Measurements from ENCODE around the gene MED8.
"Not testable (repeated sequence)": the region's sequence is repeated elsewhere in the genome, so short reads cannot be mapped to it uniquely, and the experiment has no call there.

Gene MED8

DNA sequence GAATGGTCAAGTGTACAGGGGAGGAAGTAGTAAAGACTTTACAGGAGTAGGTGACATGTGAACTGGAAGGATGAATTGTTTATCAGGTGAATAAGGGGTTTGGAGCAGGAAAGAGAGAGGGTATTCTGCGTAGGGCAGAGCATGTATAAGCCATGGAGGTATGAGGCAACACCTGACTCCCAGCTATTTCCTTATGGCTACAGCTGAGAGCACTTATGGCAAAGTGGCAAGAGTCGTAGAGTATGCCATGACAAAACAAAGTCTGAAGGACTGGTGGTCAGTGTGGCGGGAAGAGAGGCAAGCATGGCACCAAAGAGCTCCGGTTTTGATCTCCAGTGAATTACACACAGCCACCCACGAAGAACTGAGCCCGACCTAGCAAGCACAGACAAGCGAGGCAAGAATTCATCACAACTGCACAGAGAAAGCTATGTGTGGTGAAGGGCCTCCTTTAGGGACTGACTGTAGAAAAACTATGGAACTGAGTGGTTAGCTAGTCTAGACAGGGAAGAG lies 12.8 kb downstream of the MED8 start:
- Mint-ChIP-seq H3K4me1 (peaks cover 9% of the 10 kb centered on the region), H3K4me3 (no peak overlapping the region), H3K27me3 (no peaks in the 10 kb centered on the region), H3K27ac (no peak overlapping the region), H3K9me3 (no peaks in the 10 kb centered on the region)
- ATAC-seq (no peak), DNase-seq (no peak)

DNA sequence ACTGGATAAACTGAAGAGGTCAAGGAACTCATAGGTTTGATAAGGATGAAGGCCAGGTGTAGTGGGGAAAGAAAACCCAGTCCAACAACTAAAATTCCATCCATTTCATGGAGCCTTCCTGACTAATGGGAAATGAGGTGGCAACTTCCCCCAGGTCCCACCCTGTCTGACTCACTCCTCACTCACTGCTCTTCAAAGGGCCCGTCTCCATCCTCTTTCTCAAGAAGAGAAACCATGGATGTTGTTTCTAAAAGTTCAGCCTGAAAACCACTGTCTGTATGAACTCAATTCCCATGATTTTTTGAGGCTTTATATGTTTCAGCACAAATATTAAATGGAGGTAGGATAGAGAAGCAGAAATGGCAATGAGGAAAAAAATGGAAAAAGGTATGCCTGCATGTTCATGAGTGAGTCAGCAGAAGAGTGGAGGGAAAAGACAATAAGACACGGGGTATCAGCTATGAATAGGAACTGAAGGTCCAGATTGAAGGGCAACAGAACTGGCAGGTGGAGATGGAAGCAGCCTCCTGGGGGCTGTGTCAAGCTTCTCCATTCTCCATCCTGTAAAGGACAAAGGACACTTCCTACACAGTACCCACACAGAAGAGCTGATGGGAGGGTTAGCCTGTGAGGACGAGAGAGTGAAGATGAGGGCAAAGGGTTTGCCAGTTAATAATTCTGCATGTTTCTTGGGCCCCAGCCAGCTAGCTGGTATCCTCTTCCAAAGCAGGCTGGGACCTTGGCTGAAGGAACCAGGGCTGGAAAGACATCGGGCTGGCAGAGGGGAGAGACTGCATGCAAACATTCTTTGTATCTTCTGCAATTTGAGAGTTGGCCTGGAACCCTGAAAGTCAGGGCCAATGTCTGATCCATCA lies 16.3 kb downstream of the MED8 start:
- no peak overlapping the region for H3K27ac Mint-ChIP-seq
- H3K4me1 Mint-ChIP-seq: peaks cover 14% of the 10 kb centered on the region
- ATAC-seq: no peak
- H3K9me3 Mint-ChIP-seq: no peaks in the 10 kb centered on the region
- no peak overlapping the region for H3K4me3 Mint-ChIP-seq
- no peaks in the 10 kb centered on the region for H3K27me3 Mint-ChIP-seq
- no peak for DNase-seq

DNA sequence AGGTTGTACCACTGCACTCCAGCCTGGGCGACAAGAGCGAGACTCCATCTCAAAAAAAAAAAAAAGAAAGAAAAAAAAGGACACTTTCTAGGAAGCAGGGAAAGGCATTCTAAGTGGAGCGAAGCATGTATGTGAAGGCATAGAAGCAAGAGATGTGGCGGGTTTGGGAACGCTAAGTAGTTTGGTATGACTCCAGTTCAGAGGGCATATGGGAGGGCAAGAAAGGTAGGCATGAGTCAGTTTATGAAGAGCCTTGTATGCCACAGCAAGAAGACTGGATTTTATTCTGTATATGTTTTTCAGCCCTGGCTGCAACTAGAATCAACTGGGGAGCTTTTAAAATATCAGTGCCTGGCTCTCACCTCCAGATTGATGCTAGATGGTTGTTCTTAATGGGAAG lies 17.4 kb downstream of the MED8 start:
- H3K27me3 Mint-ChIP-seq: no peaks in the 10 kb centered on the region
- H3K4me1 Mint-ChIP-seq: peaks cover 18% of the 10 kb centered on the region
- no peak overlapping the region for H3K4me3 Mint-ChIP-seq
- no peaks in the 10 kb centered on the region for H3K9me3 Mint-ChIP-seq
- DNase-seq: no peak
- no peak overlapping the region for H3K27ac Mint-ChIP-seq
- no peak for ATAC-seq

DNA sequence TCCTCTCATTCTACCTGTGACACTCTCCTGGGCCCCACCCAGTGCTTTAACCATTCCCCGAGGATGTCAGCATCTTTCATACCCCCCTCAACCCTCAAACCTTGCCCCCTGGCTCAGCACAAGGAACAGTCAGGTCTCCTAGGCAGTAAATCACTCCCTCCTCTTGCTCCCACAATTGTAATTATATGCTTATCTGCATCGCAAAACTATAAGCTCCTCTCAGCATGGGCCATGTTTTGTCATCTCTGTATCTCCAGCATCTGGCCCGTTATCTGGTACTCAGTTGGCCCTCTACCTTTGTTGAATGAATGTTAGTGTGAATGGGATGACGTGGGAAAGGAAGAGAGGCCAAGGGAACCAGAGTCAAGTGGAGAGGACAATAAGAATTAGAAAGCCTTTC lies 19.0 kb downstream of the MED8 start:
- no peak overlapping the region for H3K4me3 Mint-ChIP-seq
- no peaks in the 10 kb centered on the region for H3K27me3 Mint-ChIP-seq
- DNase-seq (no peak), ATAC-seq (no peak)
- peaks cover 34% of the 10 kb centered on the region for H3K4me1 Mint-ChIP-seq
- no peak overlapping the region for H3K27ac Mint-ChIP-seq
- no peaks in the 10 kb centered on the region for H3K9me3 Mint-ChIP-seq

DNA sequence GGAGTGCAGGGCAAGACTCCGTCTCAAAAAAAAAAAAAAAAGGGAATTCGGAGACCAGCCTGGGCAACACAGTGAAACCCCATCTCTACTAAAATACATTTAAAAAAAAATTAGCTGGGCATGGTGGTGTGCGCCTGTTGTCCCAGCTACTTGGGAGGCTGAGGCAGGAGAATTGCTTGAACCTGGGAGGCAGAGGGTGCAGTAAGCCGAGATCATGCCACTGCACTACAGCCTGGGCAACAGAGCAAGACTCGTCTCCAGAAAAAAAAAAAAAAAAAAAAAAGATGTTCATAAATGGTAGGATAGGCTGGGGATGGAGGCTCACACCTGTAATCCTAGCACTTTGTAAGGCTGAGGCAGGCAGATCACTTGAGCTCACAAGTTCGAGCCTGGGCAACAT lies 19.8 kb downstream of the MED8 start:
- not testable (repeated sequence) for H3K4me3 Mint-ChIP-seq, DNase-seq, H3K27ac Mint-ChIP-seq, H3K27me3 Mint-ChIP-seq, H3K9me3 Mint-ChIP-seq, ATAC-seq
- peaks cover 42% of the 10 kb centered on the region for H3K4me1 Mint-ChIP-seq

DNA sequence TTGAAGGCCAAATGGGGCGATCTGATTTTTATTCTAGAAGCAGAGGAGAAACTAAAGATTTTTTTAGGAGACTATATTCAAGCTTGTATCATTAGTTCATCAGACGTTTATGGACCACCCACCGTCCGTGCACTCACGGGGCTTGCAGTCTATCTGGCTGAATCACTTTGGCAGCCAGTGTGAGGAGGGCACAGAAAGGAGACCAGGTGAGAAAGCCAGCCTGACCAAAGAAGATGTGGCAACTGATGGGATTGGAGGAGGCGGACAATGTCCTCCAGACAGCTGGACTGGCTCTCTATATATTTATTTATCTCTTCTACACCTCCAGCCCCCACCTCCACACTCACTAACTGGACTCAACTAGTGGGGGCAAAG lies 21.0 kb downstream of the MED8 start:
- H3K4me1 Mint-ChIP-seq: peaks cover 53% of the 10 kb centered on the region
- no peaks in the 10 kb centered on the region for H3K9me3 Mint-ChIP-seq
- H3K4me3 Mint-ChIP-seq: peak overlapping the region; percentile 92 to 100
- DNase-seq: no peak
- peak overlapping the region; percentile 16 to 97 for H3K27ac Mint-ChIP-seq
- no peaks in the 10 kb centered on the region for H3K27me3 Mint-ChIP-seq
- ATAC-seq: no peak

DNA sequence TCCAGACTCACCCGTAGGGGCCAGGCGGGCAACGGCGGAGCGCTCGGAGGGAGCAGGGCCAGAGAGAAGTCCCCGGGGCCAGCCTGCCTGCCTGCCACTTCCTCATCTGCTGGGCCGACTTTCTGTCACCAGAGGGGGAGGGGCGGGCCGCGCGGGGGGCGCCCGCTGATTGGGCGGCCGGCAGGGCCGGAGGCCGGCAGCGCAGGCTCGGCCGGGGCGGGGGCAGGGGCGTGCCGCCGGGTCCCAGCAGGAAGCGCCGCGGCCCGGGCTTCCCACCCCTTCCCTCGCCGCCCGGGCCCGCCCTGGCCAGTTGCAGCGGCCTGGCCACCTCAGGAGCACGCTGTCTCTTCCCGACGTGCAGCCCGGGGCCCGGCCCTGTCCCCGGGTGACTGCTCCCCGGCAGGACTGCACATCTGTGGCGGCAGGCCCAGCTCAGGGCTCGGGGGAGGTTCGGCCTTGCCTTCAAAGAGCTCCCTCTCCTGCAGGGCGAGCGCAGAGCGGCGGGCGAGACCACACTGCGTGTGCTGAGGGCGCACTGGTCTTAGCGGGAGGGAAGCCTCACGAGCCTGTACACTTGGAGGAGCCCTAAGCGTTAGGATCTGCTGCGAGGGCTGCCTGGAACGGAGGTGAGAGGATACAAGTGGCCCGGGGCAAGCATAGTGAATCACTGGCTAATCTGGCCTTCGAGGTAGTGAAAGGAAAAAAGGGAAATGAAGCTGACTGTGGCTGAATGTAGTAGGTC lies 21.5 kb downstream of the MED8 start, which contains the start of gene ELOVL1:
TSS of gene ELOVL1 (minus strand) at position 108 of the 742 bp plus-strand sequence. CDS start 2,402 bp downstream, outside the sequence.
- Mint-ChIP-seq H3K9me3 (no peaks in the 10 kb centered on the region), H3K27ac (peak within 1 kb of the TSS; percentile 95 to 97), H3K4me3 (peak within 1 kb of the TSS; percentile 92 to 100), H3K27me3 (no peaks in the 10 kb centered on the region), H3K4me1 (peaks cover 59% of the 10 kb centered on the region)
- DNase-seq (peak; percentile 86 to 87), ATAC-seq (peak; percentile 86)

DNA sequence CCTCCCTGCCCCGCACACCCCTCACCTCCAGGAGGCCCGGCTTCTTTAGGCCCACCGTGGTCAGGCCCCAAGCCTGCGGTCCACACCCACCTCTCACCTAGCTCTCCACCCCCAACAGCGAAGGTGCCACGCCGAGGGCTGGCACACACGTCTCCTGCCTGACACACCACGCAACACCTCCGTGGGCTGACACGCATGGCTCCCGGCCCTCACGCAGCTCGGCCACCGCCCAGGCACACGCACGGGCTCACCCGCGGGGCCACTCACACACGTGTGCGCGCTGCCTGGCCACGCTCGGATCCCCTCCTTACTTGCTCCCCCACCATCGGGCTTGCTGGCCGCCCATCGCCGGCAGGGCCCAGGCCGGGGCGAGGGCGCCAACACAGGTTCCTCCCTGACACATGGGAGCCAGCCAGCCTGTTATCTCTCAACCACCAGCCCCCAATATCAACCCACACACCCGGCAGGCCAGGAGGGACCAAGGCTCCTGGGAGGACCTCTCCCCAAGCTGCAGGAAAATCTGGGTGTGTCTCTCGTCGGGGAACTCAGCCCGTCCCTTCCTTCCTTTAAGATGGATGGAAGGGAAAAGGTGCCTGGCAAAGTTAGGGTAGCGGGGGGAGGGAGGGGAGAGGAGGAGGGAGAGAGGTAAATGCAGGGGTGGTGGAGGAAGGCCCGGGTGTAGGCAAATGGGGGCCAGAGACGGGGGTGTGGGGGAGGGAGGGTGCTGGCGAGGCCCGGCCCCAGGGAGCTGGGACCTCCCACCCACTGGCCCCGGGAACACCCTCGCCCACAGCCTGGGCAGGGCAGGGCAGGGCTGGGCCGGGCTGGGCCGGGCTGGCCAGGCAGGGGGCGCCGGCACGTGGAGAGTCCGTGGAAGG lies 22.3 kb downstream of the MED8 start:
- Mint-ChIP-seq H3K4me3 (peak overlapping the region; percentile 88 to 90), H3K9me3 (no peaks in the 10 kb centered on the region), H3K4me1 (peaks cover 67% of the 10 kb centered on the region), H3K27ac (peak overlapping the region; percentile 80 to 96), H3K27me3 (no peaks in the 10 kb centered on the region)
- DNase-seq (peak; percentile 42 to 48), ATAC-seq (peak; percentile 66)

DNA sequence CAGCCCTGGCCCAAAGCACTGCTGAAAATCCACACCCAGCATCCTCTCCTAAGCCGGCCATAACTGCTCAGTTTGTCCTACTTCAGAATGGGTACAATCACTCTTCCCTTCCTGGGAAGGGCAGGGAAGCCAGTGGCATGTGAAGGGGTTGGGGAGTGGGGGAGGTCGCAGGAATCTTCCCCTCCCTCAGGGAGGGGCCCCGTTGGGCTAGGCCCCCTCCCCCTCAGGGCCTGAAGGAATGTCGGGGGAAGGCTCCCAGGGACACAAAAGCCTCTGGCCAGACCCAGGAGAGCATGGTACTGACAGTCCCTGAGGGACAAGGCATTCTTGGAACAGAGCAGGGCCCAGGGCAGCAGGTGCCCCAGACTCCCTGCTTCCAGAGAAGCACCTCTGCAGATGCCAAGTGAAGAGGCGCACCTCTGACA lies 23.0 kb downstream of the MED8 start:
- no peaks in the 10 kb centered on the region for H3K27me3 Mint-ChIP-seq
- H3K4me1 Mint-ChIP-seq: peaks cover 73% of the 10 kb centered on the region
- no peaks in the 10 kb centered on the region for H3K9me3 Mint-ChIP-seq
- ATAC-seq: no peak
- peak overlapping the region; percentile 80 to 96 for H3K27ac Mint-ChIP-seq
- no peak for DNase-seq
- peak overlapping the region; percentile 88 to 90 for H3K4me3 Mint-ChIP-seq

DNA sequence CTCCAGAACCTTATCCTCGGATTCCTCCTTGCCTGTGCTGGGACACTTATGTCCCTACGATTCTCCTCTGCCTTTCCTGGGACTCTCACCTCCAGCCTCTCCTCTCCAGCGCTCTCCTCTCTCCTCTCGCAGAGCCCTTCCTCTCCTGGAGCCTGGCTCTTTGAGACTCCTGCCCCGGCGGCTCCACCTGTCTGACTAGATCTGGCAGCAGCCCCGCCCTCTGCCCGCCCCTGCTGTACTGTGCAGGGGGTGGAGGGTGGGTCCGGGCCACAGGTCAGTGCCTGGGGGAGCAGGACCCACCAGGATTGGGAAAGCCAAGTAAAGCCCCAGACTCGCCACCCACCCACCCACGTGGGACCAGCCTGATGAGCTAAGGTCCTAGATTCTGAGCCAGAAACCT lies 23.4 kb downstream of the MED8 start:
- no peaks in the 10 kb centered on the region for H3K9me3 Mint-ChIP-seq
- peaks cover 78% of the 10 kb centered on the region for H3K4me1 Mint-ChIP-seq
- ATAC-seq (no peak), DNase-seq (no peak)
- peak overlapping the region; percentile 88 to 90 for H3K4me3 Mint-ChIP-seq
- H3K27me3 Mint-ChIP-seq: no peaks in the 10 kb centered on the region
- H3K27ac Mint-ChIP-seq: peak overlapping the region; percentile 3 to 69

DNA sequence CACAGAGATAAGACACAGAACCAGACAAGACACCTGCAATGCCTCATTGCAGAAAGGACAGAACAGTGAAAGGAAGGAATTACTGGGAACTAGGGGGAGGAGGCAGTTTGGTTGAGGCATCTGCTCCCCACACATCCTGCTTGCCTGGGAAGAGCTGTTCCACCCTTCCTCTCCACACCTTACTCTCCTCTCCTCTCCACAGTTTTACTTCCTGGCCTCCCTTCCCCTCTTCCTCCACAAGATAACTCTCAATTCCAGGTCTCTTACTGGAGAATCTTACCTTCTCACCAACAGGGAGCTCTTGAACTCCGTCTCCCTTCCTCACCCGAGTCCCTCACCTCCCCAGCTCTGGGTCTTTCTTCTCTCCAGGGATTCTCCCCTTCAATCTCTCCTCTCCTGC lies 23.9 kb downstream of the MED8 start:
- peak overlapping the region; percentile 6 to 74 for H3K27ac Mint-ChIP-seq
- DNase-seq (no peak), ATAC-seq (no peak)
- H3K4me1 Mint-ChIP-seq: peaks cover 81% of the 10 kb centered on the region
- peak overlapping the region; percentile 88 to 90 for H3K4me3 Mint-ChIP-seq
- H3K27me3 Mint-ChIP-seq: no peaks in the 10 kb centered on the region
- no peaks in the 10 kb centered on the region for H3K9me3 Mint-ChIP-seq

DNA sequence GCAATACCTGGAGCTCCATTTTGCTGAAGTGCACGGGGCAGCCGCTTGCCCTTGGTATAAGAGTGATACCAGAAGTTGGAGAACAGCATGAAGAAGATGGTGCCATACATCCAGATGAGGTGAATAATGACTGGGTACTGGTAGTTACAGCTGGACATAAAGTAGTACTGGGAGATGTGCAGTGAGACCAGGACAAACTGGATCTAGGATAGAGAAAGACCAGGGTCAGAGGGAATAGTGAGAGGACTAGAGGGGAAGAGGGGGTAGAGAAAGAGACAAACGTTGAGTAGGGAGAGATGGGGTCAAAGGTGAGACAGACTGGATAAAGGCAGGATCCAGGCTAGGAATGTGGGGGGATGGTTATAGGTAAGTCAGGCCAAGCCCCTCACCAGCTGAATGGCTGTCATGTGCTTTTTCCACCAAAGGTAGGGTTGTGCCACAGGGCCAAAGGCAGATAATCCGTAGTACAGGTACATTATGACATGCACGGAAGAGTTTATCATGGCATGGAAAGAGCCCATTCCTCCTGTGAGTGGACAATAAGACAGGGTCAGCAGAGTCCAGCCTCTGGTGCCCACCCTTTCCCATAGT lies 25.6 kb downstream of the MED8 start:
- Mint-ChIP-seq H3K9me3 (no peaks in the 10 kb centered on the region), H3K4me1 (peaks cover 89% of the 10 kb centered on the region), H3K27me3 (no peaks in the 10 kb centered on the region), H3K4me3 (no peak overlapping the region), H3K27ac (no peak overlapping the region)
- no peak for DNase-seq
- ATAC-seq: no peak

DNA sequence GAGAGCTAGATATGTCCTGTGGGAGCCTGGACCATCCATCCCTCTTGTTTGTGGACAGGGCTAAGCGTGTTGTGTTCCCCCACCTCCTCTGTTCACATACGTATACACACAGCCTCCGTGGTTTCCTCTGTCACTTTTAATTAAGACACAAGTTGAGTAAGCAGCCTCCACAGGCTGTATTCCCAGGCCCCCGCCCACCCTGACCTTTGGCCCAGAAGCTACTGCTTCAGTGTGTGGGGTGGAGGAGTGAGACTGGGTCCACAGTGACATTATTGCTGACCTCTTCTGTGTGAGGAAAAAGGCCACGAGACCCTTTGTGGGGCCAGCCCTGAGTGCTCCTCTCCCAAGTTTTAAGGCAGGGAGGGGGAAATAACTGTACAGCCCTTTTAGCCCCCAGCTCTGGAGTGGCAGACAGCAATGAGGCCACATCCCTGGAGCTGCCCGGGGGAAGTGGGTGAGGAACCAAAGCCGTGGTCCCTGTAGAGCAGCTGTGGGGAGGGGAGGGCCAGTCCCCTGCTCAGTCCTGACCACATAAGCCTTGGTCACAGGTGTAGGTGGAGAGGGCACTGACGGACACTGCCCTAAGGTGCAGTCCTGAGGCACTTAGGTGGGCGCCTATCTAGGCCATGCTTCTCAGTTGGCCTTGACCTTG lies 26.2 kb downstream of the MED8 start:
- Mint-ChIP-seq H3K4me1 (peaks cover 84% of the 10 kb centered on the region), H3K4me3 (no peak overlapping the region), H3K27me3 (no peaks in the 10 kb centered on the region), H3K27ac (no peak overlapping the region), H3K9me3 (no peaks in the 10 kb centered on the region)
- no peak for DNase-seq
- ATAC-seq: no peak

DNA sequence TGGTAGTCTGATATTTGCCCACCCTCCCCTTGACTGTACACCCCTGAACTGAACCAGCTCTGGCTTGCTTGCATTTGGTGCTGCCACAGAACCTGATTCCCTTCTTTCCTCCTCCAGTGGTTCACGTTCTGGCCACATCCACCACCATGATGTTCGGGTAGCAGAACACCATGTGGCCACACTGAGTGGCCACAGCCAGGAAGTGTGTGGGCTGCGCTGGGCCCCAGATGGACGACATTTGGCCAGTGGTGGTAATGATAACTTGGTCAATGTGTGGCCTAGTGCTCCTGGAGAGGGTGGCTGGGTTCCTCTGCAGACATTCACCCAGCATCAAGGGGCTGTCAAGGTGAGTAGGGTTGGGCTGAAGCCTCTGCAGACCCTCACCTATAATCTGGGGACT lies 29.0 kb downstream of the MED8 start:
- Mint-ChIP-seq H3K4me3 (peak overlapping the region; percentile 94 to 98), H3K27ac (peak overlapping the region in 1 of 2 donors; percentile 87), H3K4me1 (peaks cover 72% of the 10 kb centered on the region), H3K27me3 (no peaks in the 10 kb centered on the region), H3K9me3 (no peaks in the 10 kb centered on the region)
- ATAC-seq (no peak), DNase-seq (no peak)
